Activated CD8-positive, alpha-beta T cell treated with anti-CD3 and anti-CD28 coated beads, Interleukin-2, amount 10 ng/mL, durations not matched to agents 7 days and 5 days (primary cell): ENCODE measurements around the gene ELAC2. TPM values are rescaled to one million over a fixed set of nuclear protein-coding genes. Genes with fewer than 3 reads are reported as not detected.
"Not testable (repeated sequence)": the region's sequence is repeated elsewhere in the genome, so short reads cannot be mapped to it uniquely, and the experiment has no call there.

Experiments used
- ATAC-seq: fragments of 150-1000 bp; cut with Tn5 transposase; one replicate; pipeline ENCODE4 v1.10.0; 2021; ENCODE audit warnings: moderate library complexity
- CTCF ChIA-PET: fragments of 350-600 bp; sonication (Branson Sonifier 250); formaldehyde crosslinking; loops from one replicate; lab custom pipeline; 2021; ENCODE audit warnings: antibody characterized with exemption; lab: Charles Lee
- POLR2A ChIA-PET: fragments of 350-600 bp; sonication (Branson Sonifier 250); formaldehyde crosslinking; loops from one replicate; lab custom pipeline; 2021; ENCODE audit warnings: antibody characterized with exemption; lab: Charles Lee
- DNase-seq: peaks from one replicate; pipeline ENCODE4 v3.0.0-alpha.2; 2020
- H3K27ac Mint-ChIP-seq: one replicate; pipeline ENCODE4 v1.8.0; 2021; ENCODE audit warnings: mild to moderate bottlenecking, mixed read lengths
- H3K27me3 Mint-ChIP-seq: one replicate; pipeline ENCODE4 v1.8.0; 2021; ENCODE audit warnings: low read depth, mixed read lengths
- H3K36me3 Mint-ChIP-seq: one replicate; pipeline ENCODE4 v1.8.0; 2021; ENCODE audit warnings: low read depth, mixed read lengths
- H3K4me1 Mint-ChIP-seq: one replicate; pipeline ENCODE4 v1.8.0; 2021; ENCODE audit warnings: low read depth, mixed read lengths
- H3K4me3 Mint-ChIP-seq: one replicate; pipeline ENCODE4 v1.8.0; 2021; ENCODE audit warnings: mild to moderate bottlenecking, mixed read lengths
- H3K9me3 Mint-ChIP-seq: one replicate; pipeline ENCODE4 v1.8.0; 2022; ENCODE audit warnings: mixed read lengths; ENCODE audit not compliant: insufficient read depth
- total RNA-seq, 2 experiments: library from RNA; stranded (reverse); gene quantifications; one replicate each; pipeline ENCODE4 v1.2.3, GENCODE V29; 2021

ELAC2 gene
- total RNA-seq, 2 experiments from 2014 or later, result 62.6 to 70.2 TPM

DNA sequence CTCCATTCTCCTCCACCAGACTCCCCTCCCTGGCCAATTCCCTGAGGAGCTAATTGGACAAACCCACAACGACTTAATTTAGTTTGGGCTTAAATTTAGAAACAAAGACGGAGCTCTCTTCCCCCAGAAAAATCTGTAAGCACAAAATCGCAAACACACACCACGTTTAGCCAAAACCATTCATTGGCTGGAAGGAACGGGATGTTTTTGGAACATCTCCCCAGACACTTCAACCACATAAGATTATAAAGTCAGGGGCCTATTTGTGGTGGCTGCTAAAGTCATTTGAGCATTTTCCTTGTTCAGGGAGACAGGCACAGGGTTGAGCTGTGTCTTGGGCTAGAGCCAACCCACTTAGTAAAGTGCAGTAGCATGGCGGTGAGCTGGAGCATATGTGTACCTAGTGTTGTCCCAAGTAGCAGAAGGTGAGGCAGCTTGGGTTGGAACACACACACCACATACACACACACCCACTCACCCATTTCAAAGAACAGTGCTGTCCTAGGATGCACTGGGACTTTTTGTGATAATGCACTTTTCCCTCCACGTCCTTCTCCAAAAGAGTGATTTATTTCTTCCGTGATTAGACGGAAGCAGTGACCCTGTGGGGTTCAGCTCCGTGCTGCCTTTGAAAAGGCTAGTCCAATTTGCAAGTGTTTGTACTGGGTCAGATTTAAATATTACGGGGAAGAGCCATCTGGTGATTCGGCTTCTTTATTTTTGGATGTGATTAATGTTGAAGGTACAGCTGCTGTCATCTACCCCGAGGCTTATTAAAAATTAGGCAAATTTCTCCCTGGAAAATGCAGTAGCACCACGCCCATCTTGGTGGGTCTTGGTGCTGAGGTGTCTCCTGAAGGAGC lies 32.2 kb downstream of the ELAC2 start:
- Mint-ChIP-seq H3K27ac (no peak overlapping the region), H3K27me3 (no peaks in the 10 kb centered on the region), H3K4me1 (peaks cover 4% of the 10 kb centered on the region), H3K9me3 (no peaks in the 10 kb centered on the region), H3K36me3 (peaks cover 7% of the 10 kb centered on the region), H3K4me3 (no peak overlapping the region)
- DNase-seq, result no peak
- ChIA-PET POLR2A (no interaction called here), CTCF (interaction anchor here (1.2 kb wide), 1 partner anchor 33 kb away, joined by 3 read pairs; the partner anchor contains the start of gene ELAC2)
- no peak for ATAC-seq

DNA sequence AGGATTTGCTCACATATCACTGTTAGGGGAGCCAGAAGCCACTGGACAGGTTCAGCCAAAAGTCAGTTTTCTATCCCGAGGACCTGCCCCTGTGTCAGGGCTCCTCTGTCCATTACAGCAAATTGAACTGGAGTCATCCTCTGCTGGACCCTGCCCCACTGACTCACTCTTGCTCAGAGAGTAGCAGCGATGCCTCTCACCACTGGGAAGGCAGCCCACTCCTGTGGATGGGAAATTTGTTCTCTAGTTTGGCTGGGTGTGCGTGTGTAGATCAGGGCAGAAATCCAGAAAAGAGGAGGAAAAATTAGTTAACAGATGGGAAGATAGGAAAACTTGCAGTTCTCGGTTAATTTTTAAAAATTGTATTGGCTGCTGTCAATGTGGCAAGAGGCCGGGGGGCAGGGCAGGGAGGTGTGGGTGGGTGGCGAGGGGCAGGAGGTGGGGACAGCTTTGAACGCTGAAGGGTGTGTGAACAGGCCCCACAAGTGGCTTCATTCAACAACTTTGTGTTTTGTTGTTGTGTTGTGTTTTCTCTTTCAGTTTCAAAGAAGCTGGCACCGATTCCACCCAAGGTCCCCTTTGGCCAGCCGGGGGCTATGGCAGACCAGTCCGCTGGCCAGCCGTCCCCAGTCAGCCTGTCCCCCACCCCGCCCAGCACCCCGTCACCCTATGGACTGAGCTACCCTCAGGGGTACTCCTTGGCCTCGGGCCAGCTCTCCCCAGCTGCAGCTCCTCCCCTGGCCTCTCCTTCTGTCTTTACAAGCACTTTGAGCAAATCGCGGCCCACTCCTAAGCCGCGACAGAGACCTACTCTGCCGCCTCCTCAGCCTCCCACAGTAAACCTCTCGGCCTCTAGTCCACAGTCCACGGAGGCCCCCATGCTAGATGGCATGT lies 33.6 kb downstream of the ELAC2 start:
- no peaks in the 10 kb centered on the region for H3K9me3 Mint-ChIP-seq
- ATAC-seq (no peak), DNase-seq (no peak)
- H3K27me3 Mint-ChIP-seq, result no peaks in the 10 kb centered on the region
- no peaks in the 10 kb centered on the region for H3K36me3 Mint-ChIP-seq
- H3K4me3 Mint-ChIP-seq, result no peak overlapping the region
- H3K4me1 Mint-ChIP-seq, result peaks cover 4% of the 10 kb centered on the region
- ChIA-PET POLR2A (no interaction called here), CTCF (no interaction called here)
- no peak overlapping the region for H3K27ac Mint-ChIP-seq

DNA sequence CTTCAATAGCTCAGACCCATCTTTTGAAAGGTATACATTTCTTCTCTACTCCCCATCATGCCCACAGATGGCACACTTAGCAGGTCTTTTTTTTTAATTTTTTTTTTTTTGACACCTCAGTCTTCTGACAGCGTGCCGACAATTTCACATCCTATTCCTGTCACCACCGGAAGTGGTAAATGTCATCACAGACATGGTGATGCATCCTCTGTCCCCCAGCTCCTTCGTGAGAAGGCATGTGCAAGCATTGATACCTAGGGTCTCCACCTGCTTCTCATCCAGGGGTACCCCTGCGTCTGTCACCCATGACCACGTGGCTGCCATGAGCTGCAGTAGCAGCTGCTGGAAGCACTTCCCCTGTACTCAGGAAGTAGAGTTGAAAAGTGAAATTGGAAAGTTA lies 35.6 kb downstream of the ELAC2 start:
- ATAC-seq (no peak), DNase-seq (peak; percentile 29)
- no peak overlapping the region for H3K4me3 Mint-ChIP-seq
- H3K36me3 Mint-ChIP-seq, result no peaks in the 10 kb centered on the region
- peaks cover 4% of the 10 kb centered on the region for H3K4me1 Mint-ChIP-seq
- POLR2A ChIA-PET, result no interaction called here
- CTCF ChIA-PET, result no interaction called here
- H3K27me3 Mint-ChIP-seq, result no peaks in the 10 kb centered on the region
- no peaks in the 10 kb centered on the region for H3K9me3 Mint-ChIP-seq
- no peak overlapping the region for H3K27ac Mint-ChIP-seq

- H3K27me3 Mint-ChIP-seq, result no peaks in the 10 kb centered on the region
These were observed 37.9 kb downstream of the ELAC2 start for GRCh38 chr17:12979826-12980500.

GRCh38 chr17:12979246-12979645 lies 38.6 kb downstream of the ELAC2 start:
- no peaks in the 10 kb centered on the region for H3K9me3 Mint-ChIP-seq
- H3K4me1 Mint-ChIP-seq, result peaks cover 4% of the 10 kb centered on the region
- ATAC-seq, result no peak
- no peak overlapping the region for H3K27ac Mint-ChIP-seq
- H3K36me3 Mint-ChIP-seq, result no peaks in the 10 kb centered on the region
- CTCF ChIA-PET, result no interaction called here
- peaks cover 3% of the 10 kb centered on the region for H3K27me3 Mint-ChIP-seq
- H3K4me3 Mint-ChIP-seq, result no peak overlapping the region
- DNase-seq, result no peak
- POLR2A ChIA-PET, result no interaction called here

More at GRCh38 chr17:12979826-12980500, 37.9 kb downstream of the ELAC2 start:
- Mint-ChIP-seq H3K36me3 (no peaks in the 10 kb centered on the region), H3K4me1 (peaks cover 4% of the 10 kb centered on the region), H3K27ac (no peak overlapping the region), H3K9me3 (no peaks in the 10 kb centered on the region), H3K4me3 (no peak overlapping the region)
- no peak for DNase-seq
- ChIA-PET POLR2A (no interaction called here), CTCF (interaction anchor here (1.8 kb wide), 1 partner anchor 23 kb away, joined by 6 read pairs; no protein-coding TSS in a partner anchor)
- no peak for ATAC-seq

DNA sequence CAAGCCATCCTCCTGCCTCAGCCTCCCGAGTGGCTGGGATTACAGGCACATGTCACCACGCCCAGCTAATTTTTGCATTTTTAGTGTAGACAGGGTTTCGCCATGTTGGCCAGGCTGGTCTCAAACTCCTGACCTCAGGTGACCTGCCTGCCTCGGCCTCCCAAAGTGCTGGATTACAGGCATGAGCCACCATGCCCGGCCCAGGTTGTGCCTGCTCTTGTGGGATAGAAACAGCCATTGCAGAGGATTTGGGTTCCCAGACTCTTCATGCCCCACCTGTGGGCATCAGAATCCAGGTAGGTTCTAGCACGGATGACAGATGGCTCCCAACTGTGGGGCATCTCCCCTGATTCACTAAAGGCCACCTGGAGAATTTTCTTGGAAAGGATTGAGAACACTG lies 39.0 kb downstream of the ELAC2 start:
- H3K9me3 Mint-ChIP-seq, H3K27ac Mint-ChIP-seq, H3K4me1 Mint-ChIP-seq, DNase-seq, H3K27me3 Mint-ChIP-seq, ATAC-seq, H3K36me3 Mint-ChIP-seq, H3K4me3 Mint-ChIP-seq, POLR2A ChIA-PET, CTCF ChIA-PET: not testable (repeated sequence)

DNA sequence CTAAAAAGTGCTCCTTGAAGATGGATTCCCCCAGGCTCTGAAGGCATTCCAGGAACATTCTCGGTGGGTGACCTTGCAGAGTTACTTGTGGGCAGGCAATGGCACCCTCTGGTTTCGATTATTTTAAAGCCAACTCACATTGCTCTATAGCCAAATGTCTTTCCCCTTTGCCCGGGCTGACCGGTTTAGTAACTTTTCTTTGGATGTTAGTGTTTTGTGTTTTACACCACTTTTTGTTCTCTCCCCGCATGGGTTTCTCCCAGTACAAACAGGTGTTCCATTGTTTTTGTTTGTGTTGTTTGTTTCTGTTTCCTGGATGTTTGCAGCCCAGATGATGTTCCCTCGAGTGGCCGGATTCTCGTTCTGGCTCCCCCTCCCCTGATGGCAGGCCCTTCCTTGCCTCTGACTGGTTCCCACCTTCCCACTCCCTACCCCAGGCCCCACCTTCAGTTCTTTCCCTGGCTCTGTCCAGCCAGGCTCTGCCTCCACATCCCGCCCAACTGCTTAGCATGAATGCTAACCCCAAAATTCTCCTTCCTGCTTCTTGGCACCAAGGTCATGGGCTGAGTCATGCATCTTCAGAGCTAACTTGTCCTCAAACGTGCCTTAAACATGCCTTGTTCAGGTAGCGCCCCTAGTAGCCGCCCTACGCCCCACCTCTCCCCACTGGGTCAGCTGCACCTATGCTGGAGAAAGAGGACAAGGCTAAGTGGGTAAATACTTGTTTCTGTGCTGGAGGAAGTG lies 40.6 kb downstream of the ELAC2 start:
- H3K4me1 Mint-ChIP-seq, result peaks cover 2% of the 10 kb centered on the region
- CTCF ChIA-PET, result no interaction called here

GRCh38 chr17:12974005-12974531 lies 43.8 kb downstream of the ELAC2 start:
- peaks cover 15% of the 10 kb centered on the region for H3K27me3 Mint-ChIP-seq
- no peak overlapping the region for H3K4me3 Mint-ChIP-seq
- H3K36me3 Mint-ChIP-seq, result no peaks in the 10 kb centered on the region
- no peak for DNase-seq
- CTCF ChIA-PET, result no interaction called here
- POLR2A ChIA-PET, result no interaction called here
- no peaks in the 10 kb centered on the region for H3K9me3 Mint-ChIP-seq
- ATAC-seq, result no peak
- H3K27ac Mint-ChIP-seq, result no peak overlapping the region
- no peaks in the 10 kb centered on the region for H3K4me1 Mint-ChIP-seq

More for the DNA sequence above, 40.6 kb downstream of the ELAC2 start:
- no peak for DNase-seq
- Mint-ChIP-seq H3K27ac (no peak overlapping the region), H3K9me3 (no peaks in the 10 kb centered on the region), H3K4me3 (no peak overlapping the region), H3K27me3 (peaks cover 12% of the 10 kb centered on the region), H3K36me3 (no peaks in the 10 kb centered on the region)
- no peak for ATAC-seq
- POLR2A ChIA-PET, result no interaction called here

- ATAC-seq (no peak), DNase-seq (no peak)
- CTCF ChIA-PET, result no interaction called here
- POLR2A ChIA-PET, result no interaction called here
- Mint-ChIP-seq H3K4me3 (no peak overlapping the region), H3K36me3 (no peaks in the 10 kb centered on the region), H3K9me3 (no peaks in the 10 kb centered on the region), H3K27ac (no peak overlapping the region), H3K4me1 (no peaks in the 10 kb centered on the region), H3K27me3 (peaks cover 15% of the 10 kb centered on the region)
These were observed 44.3 kb downstream of the ELAC2 start for GRCh38 chr17:12973496-12974004.

GRCh38 chr17:12967962-12968361 lies 49.9 kb downstream of the ELAC2 start:
- ChIA-PET POLR2A (no interaction called here), CTCF (no interaction called here)
- no peak overlapping the region for H3K4me3 Mint-ChIP-seq
- ATAC-seq, result no peak
- DNase-seq, result no peak
- H3K9me3 Mint-ChIP-seq, result no peaks in the 10 kb centered on the region
- no peaks in the 10 kb centered on the region for H3K4me1 Mint-ChIP-seq
- peaks cover 4% of the 10 kb centered on the region for H3K27me3 Mint-ChIP-seq
- no peaks in the 10 kb centered on the region for H3K36me3 Mint-ChIP-seq
- H3K27ac Mint-ChIP-seq, result no peak overlapping the region

DNA sequence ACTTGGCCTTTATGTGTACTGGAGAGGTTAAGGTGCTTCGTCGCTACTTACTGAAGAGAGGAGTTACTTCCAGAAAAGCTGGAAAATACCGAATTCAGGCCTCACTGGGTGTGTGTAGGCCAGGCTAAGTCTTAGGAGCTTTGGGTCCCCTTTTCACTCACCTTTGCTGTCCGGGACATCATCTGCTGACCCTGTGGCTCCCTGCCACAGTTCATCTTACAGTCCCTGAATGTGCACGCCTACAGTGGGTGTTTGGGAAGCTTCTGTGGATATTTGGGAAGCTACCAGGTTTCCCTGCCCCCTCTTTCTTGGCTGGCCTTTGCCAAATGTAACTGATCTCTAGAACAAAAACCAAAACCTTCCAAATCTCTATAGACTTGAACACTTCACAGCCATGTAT lies 51.4 kb downstream of the ELAC2 start:
- no peaks in the 10 kb centered on the region for H3K36me3 Mint-ChIP-seq
- DNase-seq (no peak), ATAC-seq (no peak)
- H3K9me3 Mint-ChIP-seq, result no peaks in the 10 kb centered on the region
- H3K4me1 Mint-ChIP-seq, result no peaks in the 10 kb centered on the region
- peaks cover 1% of the 10 kb centered on the region for H3K27me3 Mint-ChIP-seq
- ChIA-PET CTCF (no interaction called here), POLR2A (no interaction called here)
- no peak overlapping the region for H3K4me3 Mint-ChIP-seq
- H3K27ac Mint-ChIP-seq, result no peak overlapping the region
